T47D (cell line): Measurements from ENCODE around the gene SLC35D2.

ENCODE experiments used
- DNase-seq, 2 experiments: peaks; one replicate each; pipeline versions ENCODE4 v3.0.0 to v3.0.0-alpha.2; 2011 to 2012; ENCODE audit warnings: low read depth in 1 of 2, low spot score in 1 of 2
- JUND ChIP-seq: IDR thresholded peaks from 2 replicates; pipeline ENCODE4 v1.6.1; 2012; ENCODE audit warnings: low read depth
- in situ Hi-C: cut with HindIII; loops from 2 replicates; pipeline ENCODE4 v1.10.0; 2016; ENCODE audit warnings: low sequenced_read_pairs, low pct_unique_long_range_greater_than_20kb

Gene SLC35D2

DNA sequence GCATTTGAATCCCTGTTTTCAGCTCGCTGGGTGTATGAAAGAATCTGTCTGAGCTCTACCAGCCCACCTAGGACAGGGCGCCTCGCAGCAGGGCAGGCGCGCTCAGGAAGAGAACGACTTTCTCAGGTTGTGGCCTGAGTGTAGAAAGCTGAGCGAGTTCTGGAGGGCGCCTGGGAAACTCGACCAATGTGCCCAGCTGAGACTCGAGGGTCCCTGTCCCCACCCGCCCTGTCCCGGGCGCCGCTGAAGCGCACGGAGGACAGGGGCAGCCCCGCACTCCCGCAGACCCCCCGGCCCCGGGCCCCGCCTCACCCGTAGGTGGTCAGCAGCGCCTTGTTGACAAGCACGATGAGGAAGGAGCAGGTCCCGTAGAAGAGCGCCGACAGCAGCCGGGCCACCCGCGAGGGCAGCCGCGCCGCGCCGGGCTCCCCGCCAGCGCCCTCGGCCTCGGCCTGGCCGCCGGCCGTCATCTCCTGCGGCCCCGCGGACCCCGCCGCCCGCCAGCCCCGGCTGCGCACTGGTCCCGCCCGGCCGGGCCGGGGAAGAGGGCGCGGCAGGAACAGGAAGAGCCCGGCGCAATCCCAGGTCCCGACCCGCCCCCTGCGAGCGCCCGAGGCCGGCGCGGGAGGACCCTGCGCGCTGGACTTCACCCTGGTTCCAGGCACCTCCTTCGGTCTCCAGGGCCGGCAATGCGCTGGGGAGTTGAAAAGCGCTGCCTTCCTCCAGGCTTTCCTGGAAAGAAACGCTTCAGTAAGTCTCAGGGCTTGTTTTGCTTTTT lies at the start of gene SLC35D2:
Gene SLC35D2, minus strand, starts transcription at position 547 of the 778 bp plus-strand sequence. Its CDS starts 77 bp downstream, at position 470.
- in situ Hi-C loops, result no loop called here
- DNase-seq, result peak; percentile 55 to 56
- no peak for TF ChIP-seq JUND

DNA sequence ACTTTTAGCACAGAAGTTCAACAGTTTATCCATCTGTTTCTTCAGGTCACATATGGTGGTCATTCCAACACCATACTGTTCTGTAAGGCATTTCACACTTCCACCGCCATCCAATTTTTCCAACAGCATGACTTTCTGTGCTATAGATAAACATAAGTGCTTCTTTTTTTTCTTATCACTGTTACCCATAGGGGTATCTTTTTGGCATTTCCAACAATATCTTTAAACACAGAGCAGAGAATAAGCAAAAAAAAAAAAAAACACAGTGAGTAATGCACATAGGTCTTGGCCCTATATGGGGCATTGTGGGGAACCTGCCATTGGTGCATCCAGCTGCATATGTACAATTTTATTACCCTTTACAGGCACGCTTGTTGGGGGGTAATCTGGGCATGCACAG lies 46.9 kb upstream of the SLC35D2 start:
- TF ChIP-seq JUND, result no peak
- DNase-seq, result no peak
- in situ Hi-C loops, result no loop called here

DNA sequence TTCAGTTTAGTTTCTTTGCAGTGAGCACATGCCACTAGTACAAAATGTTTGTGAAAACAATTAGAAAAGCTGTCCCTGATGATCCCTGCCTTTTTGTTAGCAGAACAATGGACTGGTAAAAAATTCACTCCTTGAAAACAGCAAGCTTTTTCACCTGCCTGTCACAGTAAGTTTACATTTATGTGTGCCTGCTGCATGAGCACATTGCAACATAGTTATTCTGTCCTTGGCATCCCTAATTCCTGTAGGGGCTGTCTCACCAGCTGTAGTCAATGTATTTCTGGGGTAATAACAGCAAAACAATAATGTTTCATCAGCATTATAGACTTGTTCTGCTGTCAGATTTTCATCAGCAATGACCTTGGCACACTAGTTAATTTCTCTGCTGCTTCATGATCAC lies 46.2 kb upstream of the SLC35D2 start:
- in situ Hi-C loops, result no loop called here
- TF ChIP-seq JUND, result no peak
- no peak for DNase-seq

DNA sequence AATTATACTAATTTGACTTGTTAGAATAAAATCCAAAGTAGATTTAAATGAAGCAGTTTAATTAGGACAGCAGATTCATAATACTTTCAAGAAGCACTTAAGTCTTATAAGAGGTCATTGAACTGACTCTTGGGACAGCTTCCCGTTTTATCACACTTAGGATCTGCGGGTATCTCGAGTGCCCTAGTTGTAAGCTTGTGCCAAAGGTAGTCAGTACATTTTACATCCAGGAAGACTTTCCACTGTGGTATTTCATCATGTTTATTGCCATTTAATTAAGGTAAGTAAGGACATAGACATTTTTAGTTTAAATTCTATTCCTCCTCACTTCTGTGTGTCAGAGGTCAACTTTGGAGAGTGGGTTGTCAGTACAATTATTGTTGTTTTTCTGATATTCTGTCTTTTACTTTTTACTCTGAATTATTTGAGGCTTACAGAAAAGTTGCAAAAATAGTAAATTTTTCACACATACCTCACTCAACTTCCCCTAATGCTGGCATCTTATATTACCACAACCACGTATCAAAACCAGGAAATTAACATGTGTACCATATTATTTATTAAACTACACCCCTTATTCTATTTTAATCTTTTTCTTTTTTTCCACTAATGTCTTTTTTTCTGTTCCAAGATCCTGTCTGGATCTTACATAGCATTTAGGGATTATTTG lies 42.1 kb upstream of the SLC35D2 start:
- in situ Hi-C loops, result no loop called here
- no peak for DNase-seq
- no peak for TF ChIP-seq JUND

DNA sequence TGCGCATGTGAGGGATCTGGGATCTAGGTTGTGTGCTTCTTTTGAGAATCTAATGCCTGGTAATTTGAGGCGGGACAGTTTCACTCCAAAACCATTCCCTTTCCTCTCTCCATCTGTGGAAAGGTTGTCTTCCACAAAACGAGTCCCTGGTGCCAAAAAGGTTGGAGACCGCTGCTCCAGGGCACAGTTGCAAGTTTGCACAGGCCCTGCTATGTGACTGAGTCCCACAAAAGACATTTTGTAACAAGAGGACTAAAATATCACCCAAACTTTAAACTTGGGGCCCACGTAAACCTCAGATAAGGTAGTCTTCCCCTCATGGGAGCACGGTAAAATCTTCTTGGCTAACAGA lies 40.5 kb upstream of the SLC35D2 start:
- TF ChIP-seq JUND, result no peak
- no peak for DNase-seq

DNA sequence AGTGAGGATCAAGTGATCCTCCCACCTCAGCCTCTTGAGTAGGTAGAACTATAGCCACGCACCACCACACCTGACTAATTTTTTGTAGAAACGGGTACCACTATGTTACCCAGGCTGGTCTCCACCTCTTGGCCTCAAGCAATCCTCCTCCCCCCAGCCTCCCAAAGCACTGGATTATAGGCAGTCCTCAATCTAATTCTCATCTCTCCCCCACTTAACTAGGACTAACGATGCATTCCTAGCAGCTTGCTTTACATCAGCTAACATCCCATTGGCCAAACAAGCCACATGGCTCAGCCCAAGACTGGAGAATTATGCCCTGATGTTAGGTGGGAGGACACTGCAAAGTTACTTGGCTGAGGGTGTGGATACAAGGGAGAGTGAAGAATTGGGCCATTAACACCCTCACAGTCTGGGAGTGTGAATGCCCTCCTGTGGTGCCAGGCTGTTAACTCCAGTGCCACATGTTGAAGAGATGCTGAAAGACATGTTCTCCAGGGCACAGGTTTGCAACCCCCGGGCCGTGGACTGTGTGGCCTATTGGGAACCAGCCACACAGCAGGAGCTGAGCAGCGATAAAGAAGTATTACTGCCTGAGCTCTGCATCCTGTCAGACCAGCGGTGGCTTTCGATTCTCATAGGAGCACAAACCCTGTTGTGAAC lies 39.9 kb upstream of the SLC35D2 start:
- DNase-seq, result no peak
- in situ Hi-C loops, result no loop called here
- TF ChIP-seq JUND, result no peak

More for the DNA sequence above, 40.5 kb upstream of the SLC35D2 start:
- in situ Hi-C loops, result no loop called here

DNA sequence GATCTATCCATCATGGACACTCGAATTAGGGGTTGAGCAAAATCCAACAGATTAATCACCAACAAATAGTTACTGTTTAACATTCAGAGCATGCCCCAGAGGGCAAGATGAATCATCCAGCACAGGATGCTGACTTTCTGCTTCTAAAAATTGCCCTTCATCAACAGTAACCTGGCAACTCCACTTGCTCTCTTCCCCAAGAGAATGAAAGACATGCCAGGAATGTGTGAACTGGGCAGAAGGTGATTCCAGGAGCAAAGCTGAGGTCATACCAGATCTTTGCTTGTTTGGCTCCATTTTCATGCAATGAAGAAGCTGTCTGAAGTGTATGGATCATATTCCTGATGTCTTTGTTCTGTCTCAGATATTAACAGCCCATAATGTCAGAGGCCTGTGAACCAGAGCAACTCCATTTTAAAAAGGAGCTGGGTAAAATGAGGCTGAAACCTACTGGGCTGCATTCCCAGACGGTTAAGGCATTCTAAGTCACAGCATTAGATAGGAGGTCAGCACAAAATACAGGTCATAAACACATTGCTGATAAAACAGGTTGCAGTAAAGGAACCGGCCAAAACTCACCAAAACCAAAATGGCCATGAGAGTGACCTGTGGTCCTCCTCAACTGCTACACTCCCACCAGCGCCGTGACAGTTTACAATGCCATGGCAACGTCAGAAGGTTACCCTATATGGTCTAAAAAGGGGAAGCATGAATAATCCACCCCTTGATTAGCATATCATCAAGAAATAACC lies 37.1 kb upstream of the SLC35D2 start:
- in situ Hi-C loops, result no loop called here
- TF ChIP-seq JUND, result no peak
- peak in 1 of 2 experiments; percentile 77 for DNase-seq

DNA sequence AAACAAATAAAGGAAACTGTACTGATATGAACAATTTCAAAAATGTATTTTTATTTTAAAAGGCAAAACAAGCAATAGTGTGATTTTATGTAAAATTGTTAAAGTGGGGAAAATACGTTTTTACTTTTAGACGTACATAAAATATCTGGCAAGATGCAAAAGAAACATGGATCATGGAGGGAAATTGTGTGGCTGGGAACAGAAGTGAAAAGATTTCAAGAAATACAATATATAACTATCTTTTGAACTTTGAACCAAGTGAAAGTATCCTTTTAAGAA lies 36.1 kb upstream of the SLC35D2 start:
- in situ Hi-C loops, result no loop called here
- no peak for DNase-seq
- no peak for TF ChIP-seq JUND

DNA sequence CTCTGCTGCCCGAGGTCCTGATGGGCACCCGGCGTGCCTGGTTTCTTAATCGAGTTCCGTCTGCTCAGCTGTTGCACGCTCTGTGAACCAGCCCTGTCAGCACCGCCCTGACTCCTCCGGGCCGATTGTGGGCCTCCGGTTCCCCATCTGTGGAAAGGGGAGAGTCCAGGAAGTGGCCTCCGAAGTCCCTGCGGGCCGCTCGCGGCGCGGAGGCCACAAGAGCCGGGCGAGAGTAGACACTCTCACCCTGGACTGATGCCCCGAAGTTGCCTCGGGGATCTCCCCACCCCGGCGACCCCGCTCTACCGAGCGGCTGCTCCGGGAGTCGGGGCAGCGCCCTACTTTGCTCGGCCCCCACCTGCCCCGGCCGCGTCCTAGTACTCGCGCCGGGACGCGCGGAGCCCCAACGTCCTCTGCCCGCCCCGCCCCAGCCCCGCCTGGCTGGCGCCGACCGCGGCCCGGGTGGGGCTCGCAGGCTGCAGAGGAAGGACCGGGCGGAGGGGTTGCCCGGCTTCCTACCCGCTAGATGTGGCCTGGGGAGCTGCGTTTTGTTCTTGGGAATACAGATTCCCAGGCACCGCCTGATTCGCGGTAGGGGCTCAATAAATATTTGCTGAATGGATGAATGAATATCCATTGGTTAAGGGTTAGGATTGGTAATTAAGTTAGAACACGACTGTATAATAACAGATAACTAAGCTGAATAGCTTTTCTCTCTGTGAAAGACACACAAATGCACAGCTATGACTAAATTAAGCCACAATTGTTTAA lies 35.6 kb upstream of the SLC35D2 start:
- in situ Hi-C loops, result no loop called here
- no peak for TF ChIP-seq JUND

DNA sequence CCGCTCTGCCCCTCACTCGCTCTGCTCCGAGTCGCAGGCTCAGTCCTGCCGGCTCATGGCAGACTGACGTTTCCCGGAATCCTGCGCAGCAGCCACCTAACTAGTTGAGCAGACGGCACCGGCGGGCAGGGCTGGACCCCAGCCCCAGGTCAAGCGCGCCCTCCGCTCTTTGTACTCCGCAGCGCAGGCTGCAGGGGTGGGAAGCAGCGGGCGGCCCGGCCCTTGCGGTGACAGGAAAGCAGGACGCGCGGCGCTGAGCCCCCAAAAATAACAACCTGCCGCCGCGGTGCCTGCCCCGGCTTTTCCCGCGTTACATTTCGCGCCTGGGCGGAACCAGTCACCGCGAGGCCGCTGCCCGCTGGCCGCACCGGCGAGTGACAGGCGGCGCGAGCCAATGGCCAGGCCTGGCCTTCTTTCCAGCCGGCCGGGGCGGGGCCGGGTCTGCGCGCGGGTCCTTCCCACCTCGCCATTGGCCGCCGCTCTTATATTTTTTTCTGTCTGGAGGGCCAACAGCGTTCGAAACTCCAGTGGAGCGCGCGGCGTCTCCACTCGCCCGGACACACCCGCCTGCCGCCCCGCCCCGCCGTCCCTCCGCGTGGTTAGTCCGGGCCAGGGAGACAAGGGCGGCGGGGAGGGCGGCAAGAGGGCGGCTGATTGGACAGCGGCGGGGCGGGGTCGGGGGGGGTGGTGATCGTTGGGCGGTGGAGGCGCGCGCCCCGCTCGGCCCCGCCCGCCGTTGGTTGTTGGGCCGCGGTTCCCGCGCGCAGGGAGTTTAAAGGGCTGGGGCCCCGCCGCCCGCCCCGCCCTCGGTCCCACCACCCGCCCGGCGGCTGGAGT lies 34.8 kb upstream of the SLC35D2 start, which contains the start of gene ZNF367:
Gene ZNF367, minus strand, starts transcription at position 288 of the 837 bp plus-strand sequence. CDS start 338 bp downstream, outside the sequence.
- no peak for TF ChIP-seq JUND
- DNase-seq, result peak; percentile 82 to 97
- in situ Hi-C loops, result no loop called here

More for the DNA sequence above, 35.6 kb upstream of the SLC35D2 start:
- peak; percentile 24 to 67 for DNase-seq

DNA sequence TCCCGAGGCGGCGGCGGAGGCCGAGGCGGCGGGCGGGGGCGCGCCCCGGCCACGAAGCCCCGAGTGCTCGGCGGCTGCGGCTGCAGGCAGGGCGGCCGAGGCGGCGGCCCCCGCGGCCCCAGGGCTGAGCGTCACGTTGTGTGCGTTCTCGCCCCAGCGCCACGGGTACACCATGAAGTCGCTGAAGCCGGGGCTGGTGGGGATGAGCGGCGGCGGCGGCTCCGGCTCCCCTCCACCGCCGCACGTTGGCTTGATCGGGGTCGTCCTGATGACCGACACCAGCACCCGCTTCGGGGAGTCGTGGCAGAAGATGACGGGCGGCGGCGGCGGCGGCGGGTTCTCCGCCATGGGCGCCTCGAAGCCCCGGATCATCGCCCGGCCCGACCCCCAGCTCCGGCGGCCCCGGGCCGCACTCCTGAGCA lies 34.2 kb upstream of the SLC35D2 start:
- no peak for DNase-seq
- in situ Hi-C loops, result no loop called here
- TF ChIP-seq JUND, result no peak
